Fibroblast of pulmonary artery (primary cell): ENCODE measurements around the gene PRDM16.

Source experiments
- DNase-seq: peaks from one replicate; pipeline ENCODE4 v3.0.0-alpha.2; 2010; ENCODE audit warnings: low read depth
- H3K4me3 ChIP-seq: replicated peaks from 2 replicates; pipeline ENCODE4 v1.5.1; 2011; ENCODE audit warnings: low read depth, mild to moderate bottlenecking, control low read depth, low read length, moderate library complexity
- TF ChIP-seq, protein P1 (sequence below): IDR thresholded peaks from 2 replicates; pipeline ENCODE4 v1.5.1; 2011; ENCODE audit warnings: mild to moderate bottlenecking, control low read depth, low read length, inconsistent platforms; ENCODE audit errors: missing control alignments

The PRDM16 gene

DNA sequence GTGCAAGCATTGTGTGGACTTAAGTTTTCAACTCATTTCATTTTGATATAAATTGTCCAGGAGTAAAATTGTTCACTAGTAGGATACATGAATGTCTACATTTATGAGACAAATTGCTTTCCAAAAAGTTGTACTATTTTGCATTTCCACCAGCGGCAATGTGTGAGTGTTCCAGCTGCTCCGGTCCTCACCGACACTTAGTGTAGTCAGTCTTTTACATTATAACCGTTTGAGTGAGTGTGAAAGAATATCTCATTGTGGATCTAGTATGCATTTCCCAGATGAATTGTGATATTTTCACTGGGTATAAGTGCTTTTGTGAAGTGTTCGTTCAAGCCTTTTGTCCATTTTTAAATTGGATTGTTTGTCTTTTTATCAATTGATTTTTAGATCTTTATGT is 274.0 kb downstream of the PRDM16 start:
- TF ChIP-seq, protein P1, sequence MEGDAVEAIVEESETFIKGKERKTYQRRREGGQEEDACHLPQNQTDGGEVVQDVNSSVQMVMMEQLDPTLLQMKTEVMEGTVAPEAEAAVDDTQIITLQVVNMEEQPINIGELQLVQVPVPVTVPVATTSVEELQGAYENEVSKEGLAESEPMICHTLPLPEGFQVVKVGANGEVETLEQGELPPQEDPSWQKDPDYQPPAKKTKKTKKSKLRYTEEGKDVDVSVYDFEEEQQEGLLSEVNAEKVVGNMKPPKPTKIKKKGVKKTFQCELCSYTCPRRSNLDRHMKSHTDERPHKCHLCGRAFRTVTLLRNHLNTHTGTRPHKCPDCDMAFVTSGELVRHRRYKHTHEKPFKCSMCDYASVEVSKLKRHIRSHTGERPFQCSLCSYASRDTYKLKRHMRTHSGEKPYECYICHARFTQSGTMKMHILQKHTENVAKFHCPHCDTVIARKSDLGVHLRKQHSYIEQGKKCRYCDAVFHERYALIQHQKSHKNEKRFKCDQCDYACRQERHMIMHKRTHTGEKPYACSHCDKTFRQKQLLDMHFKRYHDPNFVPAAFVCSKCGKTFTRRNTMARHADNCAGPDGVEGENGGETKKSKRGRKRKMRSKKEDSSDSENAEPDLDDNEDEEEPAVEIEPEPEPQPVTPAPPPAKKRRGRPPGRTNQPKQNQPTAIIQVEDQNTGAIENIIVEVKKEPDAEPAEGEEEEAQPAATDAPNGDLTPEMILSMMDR = no peak
- DNase-seq = no peak
- H3K4me3 ChIP-seq = no peak overlapping the region

DNA sequence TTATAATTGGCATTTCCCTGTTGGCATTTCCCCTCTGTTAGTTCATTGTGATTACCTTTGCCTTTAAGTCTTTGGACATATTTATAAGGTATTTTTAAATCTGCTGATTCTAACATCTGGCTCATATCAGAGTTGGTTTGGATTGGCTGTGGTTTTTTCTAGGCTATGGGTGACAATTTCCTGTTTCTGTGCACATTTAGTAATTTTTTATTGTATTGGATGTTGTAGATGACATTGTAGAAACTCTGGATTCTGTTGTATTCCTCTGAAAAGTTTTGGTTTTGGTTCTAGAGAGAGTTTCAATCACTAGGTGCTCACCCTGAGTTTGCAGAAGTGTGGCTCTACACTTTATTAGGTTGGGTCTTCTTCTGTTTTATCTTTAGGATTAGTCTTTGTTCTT is 275.4 kb downstream of the PRDM16 start:
- TF ChIP-seq, protein P1 = no peak
- no peak for DNase-seq
- H3K4me3 ChIP-seq = no peak overlapping the region

DNA sequence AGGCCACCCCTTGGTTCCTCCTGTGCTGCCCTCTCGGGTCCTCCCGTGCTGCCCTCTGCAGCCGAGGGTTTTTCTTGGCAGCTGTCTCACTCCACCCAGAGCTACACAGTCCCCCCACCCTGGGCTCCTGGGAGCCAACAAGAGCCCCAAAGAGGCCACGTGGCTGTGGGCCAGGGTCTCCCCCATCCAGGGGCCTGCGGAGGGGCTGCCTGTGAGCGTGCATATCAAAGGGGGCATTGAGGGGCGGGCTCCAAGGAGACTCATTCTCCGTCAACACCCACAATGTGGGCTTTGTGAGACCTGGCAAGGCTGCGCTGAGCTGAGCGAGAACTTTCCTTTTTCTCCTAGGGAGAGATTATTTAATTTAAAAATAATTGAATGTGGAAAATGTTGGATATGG is 276.8 kb downstream of the PRDM16 start:
- DNase-seq = no peak
- TF ChIP-seq, protein P1 = no peak
- H3K4me3 ChIP-seq = no peak overlapping the region

DNA sequence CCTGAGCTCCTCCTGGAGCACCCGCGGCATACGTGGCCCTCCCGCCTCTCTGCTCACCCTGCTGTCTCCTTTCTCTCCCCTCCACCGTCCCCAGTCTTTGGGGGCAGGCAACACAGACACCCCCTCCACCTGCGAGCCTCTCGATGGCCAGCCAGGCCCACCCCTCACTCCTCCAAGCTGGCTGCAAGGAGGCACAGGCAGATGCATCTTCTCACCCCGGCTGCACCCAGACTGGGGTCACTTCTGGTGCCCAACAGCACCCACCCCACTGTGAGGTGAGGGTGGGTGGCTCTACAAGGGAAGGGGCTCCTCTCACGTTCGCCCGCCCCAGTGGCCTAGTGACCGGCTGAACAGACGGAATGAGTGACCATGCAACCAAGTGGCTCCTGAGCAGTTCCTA is 277.5 kb downstream of the PRDM16 start:
- H3K4me3 ChIP-seq = no peak overlapping the region
- TF ChIP-seq, protein P1 = no peak
- DNase-seq = no peak

DNA sequence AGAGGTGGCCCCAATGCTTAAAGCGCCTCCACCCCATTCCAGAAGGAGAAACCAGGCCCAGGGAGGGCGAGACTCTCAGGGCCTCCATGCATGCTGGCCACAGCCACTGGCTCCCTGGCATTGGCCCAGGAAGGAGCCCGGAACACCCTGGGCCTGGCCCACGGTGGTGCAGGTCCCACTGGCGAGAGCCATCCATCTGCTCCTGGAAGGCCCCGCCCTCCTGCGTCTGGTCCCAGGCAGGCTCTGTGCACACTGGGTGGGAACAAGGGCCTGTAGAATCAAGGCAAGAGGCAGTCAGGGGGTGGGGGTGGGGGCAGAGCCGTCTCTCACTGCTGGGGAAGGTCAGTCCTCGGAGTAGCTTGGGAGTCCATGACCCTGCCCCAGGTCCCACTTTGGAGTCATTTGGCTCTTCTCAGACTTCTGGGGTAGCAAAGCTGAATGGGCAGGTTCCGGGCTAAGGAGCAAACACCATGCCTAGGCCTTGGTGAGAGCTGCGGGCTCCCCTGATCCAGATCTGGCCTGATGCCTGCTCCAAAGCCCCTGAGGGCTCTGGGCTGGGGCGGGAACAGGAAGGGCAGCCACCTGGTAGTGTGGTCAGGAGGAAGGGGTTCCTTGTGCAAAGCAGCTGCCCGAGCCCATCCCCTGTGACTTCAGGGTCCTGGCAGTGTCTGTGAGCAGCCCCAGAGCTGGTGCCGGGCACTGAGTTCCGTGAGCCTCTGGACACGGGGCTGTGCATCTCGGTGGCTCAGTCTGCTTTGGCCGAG is 278.4 kb downstream of the PRDM16 start:
- DNase-seq = no peak
- no peak overlapping the region for H3K4me3 ChIP-seq
- TF ChIP-seq, protein P1 = no peak

DNA sequence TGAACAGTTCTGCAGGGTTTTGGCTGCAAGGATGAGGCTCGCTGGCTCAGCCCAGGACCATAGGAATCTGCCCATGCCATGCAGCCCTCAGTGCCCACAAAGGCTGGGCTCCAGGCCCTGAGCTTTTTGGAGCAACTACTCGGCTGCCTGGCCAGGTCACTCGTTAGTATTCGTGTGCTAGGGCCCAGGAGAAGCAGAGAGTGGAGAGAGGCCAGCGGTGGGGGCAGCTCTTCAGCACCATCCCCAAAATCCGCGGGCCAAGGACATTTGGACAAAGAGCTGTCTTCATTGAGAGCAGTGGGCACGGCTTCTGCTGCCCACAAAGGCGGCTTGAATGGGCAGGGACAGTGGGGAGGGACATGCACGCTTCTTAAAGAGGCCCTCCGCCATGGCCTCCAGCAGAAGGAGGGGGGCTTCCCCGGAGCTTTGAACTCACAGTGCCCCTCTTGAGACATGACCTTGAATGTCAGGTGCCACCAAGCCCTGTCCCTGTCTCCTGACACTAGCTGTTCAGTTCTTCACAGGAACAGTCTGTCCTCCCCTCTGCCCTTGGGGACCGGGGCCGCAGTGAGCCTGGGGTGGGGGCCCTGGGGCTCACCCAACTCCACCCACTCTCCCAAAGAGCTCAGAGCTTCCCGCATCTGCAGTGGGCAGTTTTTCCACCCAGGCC is 279.3 kb downstream of the PRDM16 start:
- no peak overlapping the region for H3K4me3 ChIP-seq
- TF ChIP-seq, protein P1 = no peak
- no peak for DNase-seq
